ENCODE data around the gene ISG15. TPM values are rescaled to one million over a fixed set of nuclear protein-coding genes. Genes with fewer than 3 reads are reported as not detected.

The ISG15 gene
- total RNA-seq, 2 donors from 2014 or later = 46.6 to 48.4 TPM

DNA sequence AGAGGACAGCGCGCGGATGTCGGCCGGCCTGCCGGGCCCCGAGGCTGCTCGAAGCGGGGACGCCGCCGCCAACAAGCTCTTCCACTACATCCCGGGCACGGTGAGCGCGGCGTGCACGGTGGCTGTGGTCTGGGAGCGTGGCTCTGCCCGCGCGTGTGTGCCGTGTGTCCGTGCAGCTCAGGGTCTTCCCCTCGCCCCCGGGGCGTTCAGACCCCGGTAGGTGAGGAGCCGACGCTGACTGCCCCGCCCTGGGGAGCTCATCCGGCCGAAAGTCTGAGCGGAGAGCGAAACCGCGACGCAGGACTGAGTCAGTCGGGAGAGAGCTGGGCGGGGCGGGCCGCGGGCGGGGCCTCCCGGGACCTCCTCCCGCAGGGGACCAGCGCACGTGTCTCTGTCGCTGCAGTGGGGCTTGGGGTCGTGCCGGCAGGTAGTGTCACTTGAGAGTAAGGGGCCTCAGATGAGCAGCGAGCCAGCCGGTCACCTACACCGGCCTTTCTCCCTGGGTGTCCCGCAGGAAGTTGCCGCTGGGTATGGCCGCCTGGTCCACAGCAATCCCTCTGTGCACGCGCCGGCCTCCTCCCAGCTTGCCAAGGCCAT is 46.5 kb upstream of the ISG15 start:
- H3K4me3 ChIP-seq (ENCODE audit: low read length) = peak overlapping the region; percentile 64
- peak; percentile 87 for DNase-seq
- WGBS, 2 experiments (ENCODE audit: insufficient coverage in 1 of 2, insufficient read length in 1 of 2) = 3 to 6% methylated on average over 29 to 60 of the region's 60 CpGs
- no peak overlapping the region for H3K27ac ChIP-seq (ENCODE audit: low read depth, low read length)
- Mint-ChIP-seq H3K4me1 (no peaks in the 10 kb centered on the region), H3K36me3 (ENCODE audit: low read depth) (peaks cover 6% of the 10 kb centered on the region), H3K27ac (no peak overlapping the region), H3K27me3 (ENCODE audit: insufficient read depth) (peaks cover 29% of the 10 kb centered on the region), H3K9me3 (no peaks in the 10 kb centered on the region), H3K4me3 (peak overlapping the region; percentile 50)
- H3K9ac ChIP-seq (ENCODE audit: extremely low read depth, low read length, poor library complexity, severe bottlenecking) = no peak overlapping the region
- H3K36me3 ChIP-seq (ENCODE audit: control insufficient read depth, insufficient read depth, low read length) = no peaks in the 10 kb centered on the region
- TF ChIP-seq, protein P1, sequence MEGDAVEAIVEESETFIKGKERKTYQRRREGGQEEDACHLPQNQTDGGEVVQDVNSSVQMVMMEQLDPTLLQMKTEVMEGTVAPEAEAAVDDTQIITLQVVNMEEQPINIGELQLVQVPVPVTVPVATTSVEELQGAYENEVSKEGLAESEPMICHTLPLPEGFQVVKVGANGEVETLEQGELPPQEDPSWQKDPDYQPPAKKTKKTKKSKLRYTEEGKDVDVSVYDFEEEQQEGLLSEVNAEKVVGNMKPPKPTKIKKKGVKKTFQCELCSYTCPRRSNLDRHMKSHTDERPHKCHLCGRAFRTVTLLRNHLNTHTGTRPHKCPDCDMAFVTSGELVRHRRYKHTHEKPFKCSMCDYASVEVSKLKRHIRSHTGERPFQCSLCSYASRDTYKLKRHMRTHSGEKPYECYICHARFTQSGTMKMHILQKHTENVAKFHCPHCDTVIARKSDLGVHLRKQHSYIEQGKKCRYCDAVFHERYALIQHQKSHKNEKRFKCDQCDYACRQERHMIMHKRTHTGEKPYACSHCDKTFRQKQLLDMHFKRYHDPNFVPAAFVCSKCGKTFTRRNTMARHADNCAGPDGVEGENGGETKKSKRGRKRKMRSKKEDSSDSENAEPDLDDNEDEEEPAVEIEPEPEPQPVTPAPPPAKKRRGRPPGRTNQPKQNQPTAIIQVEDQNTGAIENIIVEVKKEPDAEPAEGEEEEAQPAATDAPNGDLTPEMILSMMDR (conservative IDR thresholded peaks at IDR 0.05) = no peak
- H3K9me3 ChIP-seq (ENCODE audit: control insufficient read depth, low read length) = no peaks in the 10 kb centered on the region
- H3K4me1 ChIP-seq (ENCODE audit: control insufficient read depth, insufficient read depth, low read length) = no peaks in the 10 kb centered on the region
- peaks cover 46% of the 10 kb centered on the region for H3K27me3 ChIP-seq (ENCODE audit: control insufficient read depth, insufficient read depth, low read length, poor library complexity, severe bottlenecking)

DNA sequence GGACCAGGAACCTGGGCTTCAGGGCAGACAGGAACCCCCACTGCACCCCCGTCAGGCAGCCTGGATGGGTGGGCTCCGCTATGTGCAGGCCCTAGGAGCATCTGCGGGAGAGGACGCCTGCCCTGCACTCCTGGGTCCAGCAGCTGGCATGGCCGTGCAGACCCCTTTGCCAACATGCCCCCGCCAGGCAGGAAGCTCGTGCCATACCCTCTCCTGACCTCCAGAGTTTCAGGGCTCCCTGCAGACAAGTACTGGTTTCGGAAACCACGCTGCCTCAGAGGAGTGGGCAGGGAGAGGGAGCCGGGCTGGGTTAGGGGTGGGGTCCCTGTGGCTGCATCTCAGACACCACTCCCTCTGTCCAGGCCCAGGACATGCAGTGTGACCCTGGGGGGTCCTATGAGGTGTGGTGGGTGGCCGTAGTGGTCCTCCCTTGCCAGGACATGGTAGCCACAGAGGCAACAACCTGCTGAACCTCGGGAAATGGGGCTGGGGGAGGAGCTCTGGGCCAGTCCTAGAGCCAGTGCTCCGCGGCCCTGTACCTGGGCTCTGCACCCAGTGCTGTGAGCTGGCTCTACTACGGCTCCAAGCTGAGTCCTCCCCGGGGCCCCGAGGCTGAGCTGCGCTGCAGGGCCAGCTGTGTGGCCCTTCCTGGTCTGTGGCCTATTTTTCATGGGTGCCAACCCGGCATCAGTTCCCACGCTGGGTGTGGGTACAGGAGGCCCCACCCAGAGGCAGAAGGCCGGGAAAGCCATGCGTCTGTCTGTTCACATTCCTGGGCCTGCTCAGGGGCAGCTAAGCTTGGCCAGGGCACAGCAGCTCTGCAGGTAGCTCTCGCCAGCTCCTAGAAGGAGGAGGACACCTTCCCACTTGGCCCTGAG is 45.6 kb upstream of the ISG15 start:
- Mint-ChIP-seq H3K4me1 (no peaks in the 10 kb centered on the region), H3K27ac (no peak overlapping the region), H3K36me3 (ENCODE audit: low read depth) (peaks cover 6% of the 10 kb centered on the region), H3K27me3 (ENCODE audit: insufficient read depth) (peaks cover 29% of the 10 kb centered on the region), H3K4me3 (no peak overlapping the region), H3K9me3 (no peaks in the 10 kb centered on the region)
- 84 to 88% methylated on average over 7 to 23 of the region's 23 CpGs for WGBS, 2 experiments (ENCODE audit: insufficient coverage in 1 of 2, insufficient read length in 1 of 2)
- Histone ChIP-seq H3K9me3 (ENCODE audit: control insufficient read depth, low read length) (no peaks in the 10 kb centered on the region), H3K36me3 (ENCODE audit: control insufficient read depth, insufficient read depth, low read length) (no peaks in the 10 kb centered on the region), H3K27me3 (ENCODE audit: control insufficient read depth, insufficient read depth, low read length, poor library complexity, severe bottlenecking) (peaks cover 46% of the 10 kb centered on the region), H3K27ac (ENCODE audit: low read depth, low read length) (no peak overlapping the region), H3K4me3 (ENCODE audit: low read length) (no peak overlapping the region), H3K9ac (ENCODE audit: extremely low read depth, low read length, poor library complexity, severe bottlenecking) (no peak overlapping the region), H3K4me1 (ENCODE audit: control insufficient read depth, insufficient read depth, low read length) (no peaks in the 10 kb centered on the region)
- TF ChIP-seq, protein P1 (conservative IDR thresholded peaks at IDR 0.05) = no peak
- no peak for DNase-seq

DNA sequence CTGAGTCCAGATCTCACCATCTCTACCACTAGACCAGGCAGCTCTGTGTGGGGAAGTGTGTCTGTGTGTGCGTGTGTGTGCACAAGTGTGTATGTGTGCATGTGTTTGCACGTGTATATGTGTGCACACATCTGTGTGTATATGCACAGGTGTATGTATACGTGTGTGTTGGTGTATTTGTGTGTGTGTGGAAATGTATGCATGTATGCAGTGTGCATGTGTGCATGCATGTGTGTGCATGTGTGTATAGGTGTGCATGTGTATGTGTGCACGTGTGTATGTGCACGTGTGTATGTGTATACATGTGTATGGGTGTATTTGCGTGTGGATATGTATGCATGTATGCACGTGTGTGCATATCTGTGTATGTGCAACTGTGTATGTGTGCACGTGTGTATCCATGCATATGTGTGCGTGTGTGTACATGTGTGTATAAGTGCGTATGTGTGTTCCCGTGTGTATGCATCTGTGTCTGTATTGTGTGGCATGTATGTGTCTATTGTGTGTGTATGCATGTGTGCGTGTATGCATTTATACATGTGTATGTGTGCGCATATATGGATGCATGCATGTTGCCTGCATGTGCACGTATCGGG is 43.9 kb upstream of the ISG15 start:
- no peaks in the 10 kb centered on the region for H3K4me1 Mint-ChIP-seq
- no peak overlapping the region for H3K4me3 Mint-ChIP-seq

More for the DNA sequence above, 43.9 kb upstream of the ISG15 start:
- Histone ChIP-seq H3K27me3 (ENCODE audit: control insufficient read depth, insufficient read depth, low read length, poor library complexity, severe bottlenecking) (peaks cover 47% of the 10 kb centered on the region), H3K4me1 (ENCODE audit: control insufficient read depth, insufficient read depth, low read length) (no peaks in the 10 kb centered on the region), H3K4me3 (ENCODE audit: low read length) (no peak overlapping the region), H3K9me3 (ENCODE audit: control insufficient read depth, low read length) (no peaks in the 10 kb centered on the region), H3K27ac (ENCODE audit: low read depth, low read length) (no peak overlapping the region), H3K36me3 (ENCODE audit: control insufficient read depth, insufficient read depth, low read length) (no peaks in the 10 kb centered on the region), H3K9ac (ENCODE audit: extremely low read depth, low read length, poor library complexity, severe bottlenecking) (no peak overlapping the region)
- 82 to 85% methylated on average over 13 to 15 of the region's 15 CpGs for WGBS, 2 experiments (ENCODE audit: insufficient coverage in 1 of 2, insufficient read length in 1 of 2)
- DNase-seq = no peak
- H3K27ac Mint-ChIP-seq = no peak overlapping the region
- H3K9me3 Mint-ChIP-seq = no peaks in the 10 kb centered on the region
- H3K36me3 Mint-ChIP-seq (ENCODE audit: low read depth) = peaks cover 3% of the 10 kb centered on the region
- TF ChIP-seq, protein P1 (conservative IDR thresholded peaks at IDR 0.05) = no peak
- peaks cover 34% of the 10 kb centered on the region for H3K27me3 Mint-ChIP-seq (ENCODE audit: insufficient read depth)

All from endodermal cell (in vitro differentiated cells).